GM12874 (cell line): Measurements from ENCODE around the gene ALOX15B.

Source experiments
- TF ChIP-seq, protein P1 (sequence below): IDR thresholded peaks from 2 replicates; pipeline ENCODE4 v1.5.1; 2011; ENCODE audit warnings: low read depth, mild to moderate bottlenecking, control low read depth, low read length, moderate library complexity; ENCODE audit not compliant: insufficient read depth

The ALOX15B gene

DNA sequence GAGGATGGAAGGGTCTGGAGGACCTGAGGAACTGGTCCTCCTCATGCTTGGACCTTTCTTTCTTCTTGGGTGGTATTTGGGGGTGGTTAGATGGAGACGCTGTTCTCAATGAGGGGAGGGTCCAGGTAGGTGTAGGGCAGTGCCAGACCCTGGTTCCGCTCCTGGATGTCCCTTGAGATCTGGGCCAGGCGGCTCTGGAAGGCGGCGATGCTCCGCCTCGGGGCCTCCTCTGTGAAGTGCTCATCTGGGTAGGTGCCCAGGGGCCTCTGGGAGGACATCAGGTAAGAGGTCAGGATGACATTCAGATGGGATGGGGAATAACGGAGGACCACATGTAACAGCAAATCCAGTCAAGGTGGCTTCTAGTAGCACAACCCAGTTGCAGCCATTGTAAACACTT is 57.7 kb downstream of the ALOX15B start:
- TF ChIP-seq, protein P1, sequence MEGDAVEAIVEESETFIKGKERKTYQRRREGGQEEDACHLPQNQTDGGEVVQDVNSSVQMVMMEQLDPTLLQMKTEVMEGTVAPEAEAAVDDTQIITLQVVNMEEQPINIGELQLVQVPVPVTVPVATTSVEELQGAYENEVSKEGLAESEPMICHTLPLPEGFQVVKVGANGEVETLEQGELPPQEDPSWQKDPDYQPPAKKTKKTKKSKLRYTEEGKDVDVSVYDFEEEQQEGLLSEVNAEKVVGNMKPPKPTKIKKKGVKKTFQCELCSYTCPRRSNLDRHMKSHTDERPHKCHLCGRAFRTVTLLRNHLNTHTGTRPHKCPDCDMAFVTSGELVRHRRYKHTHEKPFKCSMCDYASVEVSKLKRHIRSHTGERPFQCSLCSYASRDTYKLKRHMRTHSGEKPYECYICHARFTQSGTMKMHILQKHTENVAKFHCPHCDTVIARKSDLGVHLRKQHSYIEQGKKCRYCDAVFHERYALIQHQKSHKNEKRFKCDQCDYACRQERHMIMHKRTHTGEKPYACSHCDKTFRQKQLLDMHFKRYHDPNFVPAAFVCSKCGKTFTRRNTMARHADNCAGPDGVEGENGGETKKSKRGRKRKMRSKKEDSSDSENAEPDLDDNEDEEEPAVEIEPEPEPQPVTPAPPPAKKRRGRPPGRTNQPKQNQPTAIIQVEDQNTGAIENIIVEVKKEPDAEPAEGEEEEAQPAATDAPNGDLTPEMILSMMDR, result no peak
